ENCODE data around the gene POLRMT. TPM values are rescaled to one million over a fixed set of nuclear protein-coding genes. Genes with fewer than 3 reads are reported as not detected.
A peak's percentile ranks its signal among the peaks of the same experiment; 100 is the strongest.

Gene POLRMT
- total and polyA plus RNA-seq, 2 experiments from 2014 or later = 98.0 to 148 TPM

GRCh38 chr19:571566-571974 is 61.8 kb downstream of the POLRMT start (continued):
- TF ChIP-seq, protein P1, sequence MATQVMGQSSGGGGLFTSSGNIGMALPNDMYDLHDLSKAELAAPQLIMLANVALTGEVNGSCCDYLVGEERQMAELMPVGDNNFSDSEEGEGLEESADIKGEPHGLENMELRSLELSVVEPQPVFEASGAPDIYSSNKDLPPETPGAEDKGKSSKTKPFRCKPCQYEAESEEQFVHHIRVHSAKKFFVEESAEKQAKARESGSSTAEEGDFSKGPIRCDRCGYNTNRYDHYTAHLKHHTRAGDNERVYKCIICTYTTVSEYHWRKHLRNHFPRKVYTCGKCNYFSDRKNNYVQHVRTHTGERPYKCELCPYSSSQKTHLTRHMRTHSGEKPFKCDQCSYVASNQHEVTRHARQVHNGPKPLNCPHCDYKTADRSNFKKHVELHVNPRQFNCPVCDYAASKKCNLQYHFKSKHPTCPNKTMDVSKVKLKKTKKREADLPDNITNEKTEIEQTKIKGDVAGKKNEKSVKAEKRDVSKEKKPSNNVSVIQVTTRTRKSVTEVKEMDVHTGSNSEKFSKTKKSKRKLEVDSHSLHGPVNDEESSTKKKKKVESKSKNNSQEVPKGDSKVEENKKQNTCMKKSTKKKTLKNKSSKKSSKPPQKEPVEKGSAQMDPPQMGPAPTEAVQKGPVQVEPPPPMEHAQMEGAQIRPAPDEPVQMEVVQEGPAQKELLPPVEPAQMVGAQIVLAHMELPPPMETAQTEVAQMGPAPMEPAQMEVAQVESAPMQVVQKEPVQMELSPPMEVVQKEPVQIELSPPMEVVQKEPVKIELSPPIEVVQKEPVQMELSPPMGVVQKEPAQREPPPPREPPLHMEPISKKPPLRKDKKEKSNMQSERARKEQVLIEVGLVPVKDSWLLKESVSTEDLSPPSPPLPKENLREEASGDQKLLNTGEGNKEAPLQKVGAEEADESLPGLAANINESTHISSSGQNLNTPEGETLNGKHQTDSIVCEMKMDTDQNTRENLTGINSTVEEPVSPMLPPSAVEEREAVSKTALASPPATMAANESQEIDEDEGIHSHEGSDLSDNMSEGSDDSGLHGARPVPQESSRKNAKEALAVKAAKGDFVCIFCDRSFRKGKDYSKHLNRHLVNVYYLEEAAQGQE (IDR thresholded peaks at IDR 0.05; ENCODE audit: unreplicated experiment) = no peak
- TF ChIP-seq POLR2AphosphoS5 (IDR thresholded peaks at IDR 0.05; ENCODE audit: low read depth) = no peak

GRCh38 chr19:570937-571565 is 62.3 kb downstream of the POLRMT start:
- TF ChIP-seq EZH2phosphoT487 (IDR thresholded peaks at IDR 0.05; ENCODE audit: unreplicated experiment) = no peak
- TF ChIP-seq, protein P2, sequence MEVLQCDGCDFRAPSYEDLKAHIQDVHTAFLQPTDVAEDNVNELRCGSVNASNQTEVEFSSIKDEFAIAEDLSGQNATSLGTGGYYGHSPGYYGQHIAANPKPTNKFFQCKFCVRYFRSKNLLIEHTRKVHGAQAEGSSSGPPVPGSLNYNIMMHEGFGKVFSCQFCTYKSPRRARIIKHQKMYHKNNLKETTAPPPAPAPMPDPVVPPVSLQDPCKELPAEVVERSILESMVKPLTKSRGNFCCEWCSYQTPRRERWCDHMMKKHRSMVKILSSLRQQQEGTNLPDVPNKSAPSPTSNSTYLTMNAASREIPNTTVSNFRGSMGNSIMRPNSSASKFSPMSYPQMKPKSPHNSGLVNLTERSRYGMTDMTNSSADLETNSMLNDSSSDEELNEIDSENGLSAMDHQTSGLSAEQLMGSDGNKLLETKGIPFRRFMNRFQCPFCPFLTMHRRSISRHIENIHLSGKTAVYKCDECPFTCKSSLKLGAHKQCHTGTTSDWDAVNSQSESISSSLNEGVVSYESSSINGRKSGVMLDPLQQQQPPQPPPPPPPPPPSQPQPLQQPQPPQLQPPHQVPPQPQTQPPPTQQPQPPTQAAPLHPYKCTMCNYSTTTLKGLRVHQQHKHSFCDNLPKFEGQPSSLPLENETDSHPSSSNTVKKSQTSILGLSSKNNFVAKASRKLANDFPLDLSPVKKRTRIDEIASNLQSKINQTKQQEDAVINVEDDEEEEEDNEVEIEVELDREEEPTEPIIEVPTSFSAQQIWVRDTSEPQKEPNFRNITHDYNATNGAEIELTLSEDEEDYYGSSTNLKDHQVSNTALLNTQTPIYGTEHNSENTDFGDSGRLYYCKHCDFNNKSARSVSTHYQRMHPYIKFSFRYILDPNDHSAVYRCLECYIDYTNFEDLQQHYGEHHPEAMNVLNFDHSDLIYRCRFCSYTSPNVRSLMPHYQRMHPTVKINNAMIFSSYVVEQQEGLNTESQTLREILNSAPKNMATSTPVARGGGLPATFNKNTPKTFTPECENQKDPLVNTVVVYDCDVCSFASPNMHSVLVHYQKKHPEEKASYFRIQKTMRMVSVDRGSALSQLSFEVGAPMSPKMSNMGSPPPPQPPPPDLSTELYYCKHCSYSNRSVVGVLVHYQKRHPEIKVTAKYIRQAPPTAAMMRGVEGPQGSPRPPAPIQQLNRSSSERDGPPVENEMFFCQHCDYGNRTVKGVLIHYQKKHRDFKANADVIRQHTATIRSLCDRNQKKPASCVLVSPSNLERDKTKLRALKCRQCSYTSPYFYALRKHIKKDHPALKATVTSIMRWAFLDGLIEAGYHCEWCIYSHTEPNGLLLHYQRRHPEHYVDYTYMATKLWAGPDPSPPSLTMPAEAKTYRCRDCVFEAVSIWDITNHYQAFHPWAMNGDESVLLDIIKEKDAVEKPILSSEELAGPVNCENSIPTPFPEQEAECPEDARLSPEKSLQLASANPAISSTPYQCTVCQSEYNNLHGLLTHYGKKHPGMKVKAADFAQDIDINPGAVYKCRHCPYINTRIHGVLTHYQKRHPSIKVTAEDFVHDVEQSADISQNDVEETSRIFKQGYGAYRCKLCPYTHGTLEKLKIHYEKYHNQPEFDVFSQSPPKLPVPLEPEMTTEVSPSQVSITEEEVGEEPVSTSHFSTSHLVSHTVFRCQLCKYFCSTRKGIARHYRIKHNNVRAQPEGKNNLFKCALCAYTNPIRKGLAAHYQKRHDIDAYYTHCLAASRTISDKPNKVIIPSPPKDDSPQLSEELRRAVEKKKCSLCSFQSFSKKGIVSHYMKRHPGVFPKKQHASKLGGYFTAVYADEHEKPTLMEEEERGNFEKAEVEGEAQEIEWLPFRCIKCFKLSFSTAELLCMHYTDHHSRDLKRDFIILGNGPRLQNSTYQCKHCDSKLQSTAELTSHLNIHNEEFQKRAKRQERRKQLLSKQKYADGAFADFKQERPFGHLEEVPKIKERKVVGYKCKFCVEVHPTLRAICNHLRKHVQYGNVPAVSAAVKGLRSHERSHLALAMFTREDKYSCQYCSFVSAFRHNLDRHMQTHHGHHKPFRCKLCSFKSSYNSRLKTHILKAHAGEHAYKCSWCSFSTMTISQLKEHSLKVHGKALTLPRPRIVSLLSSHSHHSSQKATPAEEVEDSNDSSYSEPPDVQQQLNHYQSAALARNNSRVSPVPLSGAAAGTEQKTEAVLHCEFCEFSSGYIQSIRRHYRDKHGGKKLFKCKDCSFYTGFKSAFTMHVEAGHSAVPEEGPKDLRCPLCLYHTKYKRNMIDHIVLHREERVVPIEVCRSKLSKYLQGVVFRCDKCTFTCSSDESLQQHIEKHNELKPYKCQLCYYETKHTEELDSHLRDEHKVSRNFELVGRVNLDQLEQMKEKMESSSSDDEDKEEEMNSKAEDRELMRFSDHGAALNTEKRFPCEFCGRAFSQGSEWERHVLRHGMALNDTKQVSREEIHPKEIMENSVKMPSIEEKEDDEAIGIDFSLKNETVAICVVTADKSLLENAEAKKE (CRISPR knock-in tag; IDR thresholded peaks at IDR 0.05) = no peak

More at GRCh38 chr19:570937-571565, 62.3 kb downstream of the POLRMT start:
- H3K27ac ChIP-seq (ENCODE audit: low read depth) = peak overlapping the region; percentile 97
- peaks cover 18% of the 10 kb centered on the region for H3K4me1 ChIP-seq (ENCODE audit: insufficient read depth)
- peaks cover 36% of the 10 kb centered on the region for H3K27me3 Mint-ChIP-seq (ENCODE audit: insufficient read depth, low read depth, poor library complexity)
- peak overlapping the region; percentile 14; the same call in 1 of the 2 replicates for H2AFZ ChIP-seq
- H3K36me3 ChIP-seq (ENCODE audit: insufficient read depth) = no peaks in the 10 kb centered on the region
- H3K27me3 ChIP-seq (ENCODE audit: insufficient read depth) = no peaks in the 10 kb centered on the region
- peaks cover 27% of the 10 kb centered on the region for H3K4me1 Mint-ChIP-seq
- H3K4me2 ChIP-seq = peak overlapping the region; percentile 89
- peaks cover 22% of the 10 kb centered on the region for H4K20me1 ChIP-seq (replicated peaks; ENCODE audit: insufficient read depth)
- H3K4me3 ChIP-seq = peak overlapping the region; percentile 96
- H3K27ac Mint-ChIP-seq = peak overlapping the region; percentile 95
- ATAC-seq (peak; percentile 8), DNase-seq (ENCODE audit: low spot score) (peak; percentile 77)
- no peaks in the 10 kb centered on the region for H3K9me2 ChIP-seq (ENCODE audit: insufficient read depth)
- peaks cover 22% of the 10 kb centered on the region for H3K9me3 Mint-ChIP-seq
- peaks cover 36% of the 10 kb centered on the region for H3K79me2 ChIP-seq (replicated peaks; ENCODE audit: insufficient read depth)
- H3K36me3 Mint-ChIP-seq (ENCODE audit: low read depth) = peaks cover 43% of the 10 kb centered on the region
- H3F3A ChIP-seq (replicated peaks; ENCODE audit: low read depth) = peaks cover 15% of the 10 kb centered on the region
- peak overlapping the region; percentile 83 for H3K4me3 Mint-ChIP-seq
